ENCODE data around the gene BPIFA2. TPM values are rescaled to one million over a fixed set of nuclear protein-coding genes. Genes with fewer than 3 reads are reported as not detected.

The BPIFA2 gene
- total RNA-seq, 1 donor from 2014 or later = not detected

GRCh38 chr20:33191484-33191883 lies 23.5 kb downstream of the BPIFA2 start:
- DNase-seq (no peak), ATAC-seq (no peak)
- no peak overlapping the region for H3K27ac ChIP-seq
- intact Hi-C loops (cut with DNase I) = no loop called here
- no peak overlapping the region for H3K4me3 ChIP-seq
- H3K27me3 ChIP-seq = no peaks in the 10 kb centered on the region
- H3K9me3 ChIP-seq = no peaks in the 10 kb centered on the region
- no peaks in the 10 kb centered on the region for H3K36me3 ChIP-seq
- TF ChIP-seq, protein P1, sequence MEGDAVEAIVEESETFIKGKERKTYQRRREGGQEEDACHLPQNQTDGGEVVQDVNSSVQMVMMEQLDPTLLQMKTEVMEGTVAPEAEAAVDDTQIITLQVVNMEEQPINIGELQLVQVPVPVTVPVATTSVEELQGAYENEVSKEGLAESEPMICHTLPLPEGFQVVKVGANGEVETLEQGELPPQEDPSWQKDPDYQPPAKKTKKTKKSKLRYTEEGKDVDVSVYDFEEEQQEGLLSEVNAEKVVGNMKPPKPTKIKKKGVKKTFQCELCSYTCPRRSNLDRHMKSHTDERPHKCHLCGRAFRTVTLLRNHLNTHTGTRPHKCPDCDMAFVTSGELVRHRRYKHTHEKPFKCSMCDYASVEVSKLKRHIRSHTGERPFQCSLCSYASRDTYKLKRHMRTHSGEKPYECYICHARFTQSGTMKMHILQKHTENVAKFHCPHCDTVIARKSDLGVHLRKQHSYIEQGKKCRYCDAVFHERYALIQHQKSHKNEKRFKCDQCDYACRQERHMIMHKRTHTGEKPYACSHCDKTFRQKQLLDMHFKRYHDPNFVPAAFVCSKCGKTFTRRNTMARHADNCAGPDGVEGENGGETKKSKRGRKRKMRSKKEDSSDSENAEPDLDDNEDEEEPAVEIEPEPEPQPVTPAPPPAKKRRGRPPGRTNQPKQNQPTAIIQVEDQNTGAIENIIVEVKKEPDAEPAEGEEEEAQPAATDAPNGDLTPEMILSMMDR (IDR thresholded peaks at IDR 0.05) = no peak
- no peaks in the 10 kb centered on the region for H3K4me1 ChIP-seq

GRCh38 chr20:33191955-33192354 lies 24.0 kb downstream of the BPIFA2 start:
- TF ChIP-seq, protein P1 (IDR thresholded peaks at IDR 0.05) = no peak
- intact Hi-C loops (cut with DNase I) = no loop called here
- Histone ChIP-seq H3K4me3 (no peak overlapping the region), H3K27ac (no peak overlapping the region), H3K27me3 (no peaks in the 10 kb centered on the region), H3K9me3 (no peaks in the 10 kb centered on the region), H3K4me1 (no peaks in the 10 kb centered on the region), H3K36me3 (no peaks in the 10 kb centered on the region)
- no peak for DNase-seq
- ATAC-seq = no peak

GRCh38 chr20:33192912-33193501 lies 25.0 kb downstream of the BPIFA2 start:
- no peak for ATAC-seq
- Histone ChIP-seq H3K9me3 (no peaks in the 10 kb centered on the region), H3K27ac (no peak overlapping the region), H3K4me3 (no peak overlapping the region), H3K27me3 (no peaks in the 10 kb centered on the region), H3K36me3 (no peaks in the 10 kb centered on the region), H3K4me1 (no peaks in the 10 kb centered on the region)
- intact Hi-C loops (cut with DNase I) = no loop called here
- TF ChIP-seq, protein P1 (IDR thresholded peaks at IDR 0.05) = no peak
- no peak for DNase-seq

GRCh38 chr20:33199026-33199425 lies 31.1 kb downstream of the BPIFA2 start:
- DNase-seq (no peak), ATAC-seq (no peak)
- Histone ChIP-seq H3K4me3 (no peak overlapping the region), H3K36me3 (no peaks in the 10 kb centered on the region), H3K27ac (no peak overlapping the region), H3K27me3 (no peaks in the 10 kb centered on the region), H3K4me1 (no peaks in the 10 kb centered on the region), H3K9me3 (no peaks in the 10 kb centered on the region)
- intact Hi-C loops (cut with DNase I) = no loop called here
- TF ChIP-seq, protein P1 (IDR thresholded peaks at IDR 0.05) = no peak

DNA sequence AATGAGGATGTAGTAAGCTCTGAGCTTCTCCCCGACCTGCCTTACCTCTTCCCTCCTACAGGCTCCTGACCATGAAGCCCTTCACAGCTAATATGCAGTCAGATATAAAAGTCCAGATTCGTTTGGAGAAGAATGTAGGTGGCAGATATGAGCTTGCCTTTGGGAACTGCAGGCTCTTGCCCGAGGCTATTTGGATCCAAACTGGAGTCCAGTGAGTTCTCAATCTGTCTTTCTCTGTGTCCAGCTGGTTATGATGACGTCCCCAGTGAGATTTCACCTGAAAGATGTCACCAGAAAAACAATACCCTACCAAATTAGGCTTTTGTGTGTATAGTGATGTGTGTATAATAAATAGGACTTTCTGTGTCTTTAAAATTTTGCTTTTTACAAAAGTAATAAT lies 34.5 kb downstream of the BPIFA2 start:
- Histone ChIP-seq H3K36me3 (no peaks in the 10 kb centered on the region), H3K9me3 (no peaks in the 10 kb centered on the region), H3K4me1 (no peaks in the 10 kb centered on the region), H3K27ac (no peak overlapping the region), H3K27me3 (peaks cover 2% of the 10 kb centered on the region), H3K4me3 (no peak overlapping the region)
- ATAC-seq (no peak), DNase-seq (no peak)
- TF ChIP-seq, protein P1 (IDR thresholded peaks at IDR 0.05) = no peak
- intact Hi-C loops (cut with DNase I) = no loop called here

DNA sequence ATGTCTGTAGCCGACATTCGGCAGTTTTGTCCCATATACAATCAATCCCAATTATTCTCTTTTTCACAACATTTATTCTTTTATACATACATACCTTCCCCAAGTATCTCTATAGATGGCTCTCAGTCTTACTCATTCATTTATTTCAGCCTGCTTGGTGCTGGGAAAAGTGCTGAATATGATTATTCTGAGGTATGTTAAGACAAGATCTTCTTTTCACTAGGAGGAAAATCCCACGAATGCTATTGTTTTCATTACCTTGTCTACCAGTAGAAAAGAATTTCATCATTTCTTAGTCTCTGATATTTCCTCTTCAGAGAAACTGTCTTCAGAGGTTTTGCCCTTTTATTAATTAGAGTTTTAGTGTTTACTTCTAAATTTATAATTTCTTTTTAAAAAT lies 35.5 kb downstream of the BPIFA2 start:
- Histone ChIP-seq H3K4me1 (no peaks in the 10 kb centered on the region), H3K27me3 (peaks cover 4% of the 10 kb centered on the region), H3K4me3 (no peak overlapping the region), H3K27ac (no peak overlapping the region), H3K36me3 (no peaks in the 10 kb centered on the region), H3K9me3 (no peaks in the 10 kb centered on the region)
- intact Hi-C loops (cut with DNase I) = no loop called here
- DNase-seq (no peak), ATAC-seq (no peak)
- TF ChIP-seq, protein P1 (IDR thresholded peaks at IDR 0.05) = no peak
